HuH-7 (cell line): ENCODE results near the gene KDM6B.
"Not testable (repeated sequence)": the region's sequence is repeated elsewhere in the genome, so short reads cannot be mapped to it uniquely, and the experiment has no call there.

Source experiments
- DNase-seq: peaks from one replicate; pipeline ENCODE4 v3.0.0; 2011; ENCODE audit warnings: low spot score

The KDM6B gene

GRCh38 chr17:7833795-7834541 lies at the start of gene KDM6B:
Gene KDM6B (plus strand): TSS chr17:7834217. CDS start chr17:7845555, 11,338 bp downstream.
- DNase-seq = peak; percentile 73

DNA sequence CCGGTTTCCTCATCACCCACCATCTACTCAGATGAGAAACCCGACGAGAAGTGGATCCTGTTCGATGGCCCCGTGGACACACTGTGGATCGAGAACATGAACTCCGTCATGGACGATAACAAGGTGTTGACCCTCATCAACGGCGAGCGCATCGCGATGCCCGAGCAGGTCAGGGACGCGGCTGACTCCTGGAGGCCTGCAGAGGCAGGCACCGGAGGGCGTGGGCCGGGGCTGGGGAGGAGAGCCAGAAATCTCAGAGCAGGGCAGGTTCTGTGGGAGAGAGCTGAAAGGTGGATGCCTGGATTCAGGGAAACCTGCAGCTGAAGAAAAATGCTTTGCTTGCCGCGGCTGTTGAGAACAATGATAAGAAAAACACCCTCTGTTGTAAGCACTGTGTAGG lies 47.2 kb upstream of the KDM6B start:
- DNase-seq = no peak

GRCh38 chr17:7789131-7789530 lies 44.9 kb upstream of the KDM6B start:
- no peak for DNase-seq

DNA sequence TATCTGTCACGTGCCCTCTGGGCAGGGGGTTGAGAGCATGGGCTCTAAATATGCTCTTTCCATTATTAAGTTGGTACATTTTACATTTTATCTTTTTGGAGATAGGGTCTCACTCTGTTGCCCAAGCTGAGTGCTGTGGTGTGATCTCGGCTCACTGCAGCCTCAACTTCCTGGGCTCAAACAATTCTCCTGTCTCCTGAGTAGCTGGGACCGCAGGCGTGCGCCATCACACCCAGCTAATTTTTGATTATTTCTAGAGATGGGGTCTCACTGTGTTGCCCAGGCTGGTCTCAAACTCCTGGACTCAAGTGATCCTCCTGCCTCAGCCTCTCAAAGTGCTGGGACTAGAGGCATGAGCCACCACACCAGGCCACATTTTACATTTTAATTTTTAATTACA lies 43.9 kb upstream of the KDM6B start:
- no peak for DNase-seq

DNA sequence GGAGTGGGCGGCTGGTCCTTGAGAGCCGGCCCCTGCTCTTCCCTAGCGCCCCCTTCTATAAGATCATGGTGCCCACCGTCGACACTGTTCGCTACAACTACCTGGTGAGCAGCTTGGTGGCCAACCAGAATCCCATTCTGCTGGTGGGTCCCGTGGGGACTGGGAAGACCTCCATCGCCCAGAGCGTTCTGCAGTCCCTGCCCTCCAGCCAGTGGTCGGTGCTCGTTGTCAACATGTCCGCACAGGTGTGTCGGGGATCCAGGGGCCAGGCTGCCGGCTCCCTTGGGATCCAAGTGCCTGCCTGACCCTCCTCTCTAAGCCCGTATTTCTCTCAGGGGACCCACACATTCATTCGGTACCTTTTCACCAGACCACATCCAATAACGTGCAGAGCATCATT lies 41.4 kb upstream of the KDM6B start:
- DNase-seq = no peak

GRCh38 chr17:7794075-7794663 lies 39.8 kb upstream of the KDM6B start:
- DNase-seq = no peak

DNA sequence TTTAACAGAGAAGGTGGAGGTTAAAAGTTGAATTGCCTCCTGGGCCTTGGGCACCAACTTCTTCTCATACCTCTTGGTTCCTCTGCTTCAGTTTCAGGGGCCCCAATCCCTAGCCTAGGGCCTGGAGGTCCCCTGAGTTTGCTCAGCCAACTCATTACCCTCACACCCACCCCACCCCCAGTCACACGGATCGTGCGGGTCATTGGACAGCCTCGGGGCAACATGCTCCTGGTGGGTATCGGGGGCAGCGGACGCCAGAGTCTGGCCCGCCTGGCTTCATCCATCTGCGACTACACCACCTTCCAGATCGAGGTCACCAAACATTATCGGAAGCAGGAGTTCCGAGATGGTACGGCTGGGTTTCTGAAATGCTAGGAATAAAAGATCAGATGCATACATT lies 36.0 kb upstream of the KDM6B start:
- DNase-seq = no peak

- DNase-seq = no peak
Observed at GRCh38 chr17:7798839-7799238, 35.2 kb upstream of the KDM6B start.

GRCh38 chr17:7803981-7804380 lies 30.0 kb upstream of the KDM6B start:
- no peak for DNase-seq

GRCh38 chr17:7806587-7806986 lies 27.4 kb upstream of the KDM6B start:
- DNase-seq = no peak

DNA sequence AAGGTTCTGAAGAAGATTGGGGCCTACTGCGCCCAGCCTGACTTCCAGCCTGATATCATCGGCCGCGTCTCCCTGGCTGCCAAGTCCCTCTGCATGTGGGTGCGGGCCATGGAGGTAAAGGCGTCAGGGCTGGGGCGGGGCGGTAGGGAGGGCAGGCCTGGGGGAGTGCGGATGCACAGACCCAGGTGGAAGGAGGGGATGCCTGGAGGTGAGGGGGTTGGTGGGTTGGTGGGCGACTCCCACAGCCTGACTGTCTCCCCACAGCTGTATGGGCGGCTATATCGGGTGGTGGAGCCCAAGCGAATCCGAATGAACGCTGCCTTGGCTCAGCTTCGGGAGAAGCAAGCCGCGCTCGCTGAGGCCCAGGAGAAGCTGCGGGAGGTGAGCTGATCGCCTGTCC lies 26.8 kb upstream of the KDM6B start:
- no peak for DNase-seq

GRCh38 chr17:7809086-7809790 lies 24.8 kb upstream of the KDM6B start:
- no peak for DNase-seq

DNA sequence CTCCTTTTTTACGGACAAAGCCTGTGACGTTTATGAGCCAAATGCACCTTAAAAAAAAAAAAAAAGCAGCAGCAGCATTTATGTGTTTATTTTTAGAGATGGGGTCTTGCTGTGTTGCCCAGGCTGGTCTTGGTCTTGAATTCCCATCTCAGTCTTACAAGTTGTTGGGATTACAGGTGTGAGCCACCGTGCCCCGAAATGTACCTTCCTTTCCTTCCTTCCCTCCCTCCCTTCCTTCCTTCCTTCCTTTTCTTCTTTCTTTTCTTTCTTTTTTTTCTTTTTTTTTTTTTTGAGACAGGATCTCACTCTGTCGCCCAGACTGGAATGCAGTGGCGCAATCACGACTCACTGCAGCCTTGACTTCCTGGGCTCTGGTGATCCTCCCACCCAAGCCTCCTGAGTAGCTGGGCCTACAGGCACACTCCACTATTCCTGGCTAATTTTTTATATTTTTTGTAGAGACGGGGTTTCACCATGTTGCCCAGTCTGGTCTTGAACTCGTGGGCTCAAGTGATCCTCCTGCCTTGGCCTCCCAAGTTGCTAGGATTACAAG lies 24.1 kb upstream of the KDM6B start:
- not testable (repeated sequence) for DNase-seq

- no peak for DNase-seq
Observed at GRCh38 chr17:7811251-7811650, 22.8 kb upstream of the KDM6B start.

DNA sequence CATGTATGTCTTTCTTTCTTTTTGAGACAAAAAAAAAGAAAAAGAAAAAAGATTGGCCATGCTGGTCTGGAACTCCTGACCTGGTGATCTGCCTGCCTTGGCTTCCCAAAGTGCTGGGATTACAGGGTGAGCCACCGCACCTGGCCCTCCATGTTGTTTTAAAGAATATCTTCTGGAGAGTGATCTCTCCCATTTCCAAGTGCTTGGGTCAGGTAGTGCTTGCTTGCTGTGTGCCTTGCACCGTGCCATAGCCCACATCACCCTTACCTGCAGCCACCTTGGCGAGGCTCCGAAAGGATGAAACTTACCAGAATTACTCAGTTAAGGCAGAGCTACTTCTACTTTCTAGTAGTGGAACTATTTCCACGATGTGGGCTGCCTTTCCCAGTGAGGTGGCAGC lies 19.0 kb upstream of the KDM6B start:
- no peak for DNase-seq

- peak; percentile 40 for DNase-seq
Observed at GRCh38 chr17:7816926-7817642, 16.9 kb upstream of the KDM6B start.

DNA sequence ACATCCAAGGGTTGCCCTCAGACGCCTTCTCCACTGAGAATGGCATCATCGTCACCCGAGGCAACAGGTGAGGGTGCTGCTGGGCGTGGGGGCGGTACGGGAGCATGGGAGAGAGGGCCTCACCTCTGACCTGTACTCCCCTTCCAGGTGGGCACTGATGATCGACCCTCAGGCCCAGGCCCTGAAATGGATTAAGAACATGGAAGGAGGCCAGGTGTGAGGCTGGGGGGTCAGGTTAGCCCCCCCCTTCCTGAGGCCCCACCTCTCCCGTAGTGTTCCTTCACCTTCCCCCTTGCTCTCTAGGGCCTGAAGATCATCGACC lies 16.4 kb upstream of the KDM6B start:
- DNase-seq = no peak

GRCh38 chr17:7818026-7818425 lies 16.0 kb upstream of the KDM6B start:
- DNase-seq = no peak

GRCh38 chr17:7818746-7819645 lies 15.0 kb upstream of the KDM6B start:
- no peak for DNase-seq

DNA sequence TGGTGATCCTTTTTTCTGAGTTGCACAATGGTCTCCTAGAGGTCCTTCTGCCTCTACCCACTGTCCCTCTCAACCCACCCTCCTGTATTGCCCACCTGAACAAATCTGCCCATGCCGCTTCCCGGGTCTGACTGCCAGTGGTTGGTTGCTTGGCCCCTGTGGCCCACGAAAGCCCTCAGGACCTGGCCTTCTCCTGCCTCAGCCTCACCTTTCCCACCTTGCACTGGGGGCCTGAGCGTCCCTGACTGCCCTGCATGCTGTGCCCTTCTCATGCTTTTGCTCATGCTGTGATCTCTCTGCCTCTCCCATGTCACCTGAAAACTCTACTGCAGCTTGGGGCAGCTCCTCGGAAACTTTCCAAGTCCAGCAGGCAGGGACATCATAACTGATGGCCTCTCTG lies 13.8 kb upstream of the KDM6B start:
- DNase-seq = no peak

DNA sequence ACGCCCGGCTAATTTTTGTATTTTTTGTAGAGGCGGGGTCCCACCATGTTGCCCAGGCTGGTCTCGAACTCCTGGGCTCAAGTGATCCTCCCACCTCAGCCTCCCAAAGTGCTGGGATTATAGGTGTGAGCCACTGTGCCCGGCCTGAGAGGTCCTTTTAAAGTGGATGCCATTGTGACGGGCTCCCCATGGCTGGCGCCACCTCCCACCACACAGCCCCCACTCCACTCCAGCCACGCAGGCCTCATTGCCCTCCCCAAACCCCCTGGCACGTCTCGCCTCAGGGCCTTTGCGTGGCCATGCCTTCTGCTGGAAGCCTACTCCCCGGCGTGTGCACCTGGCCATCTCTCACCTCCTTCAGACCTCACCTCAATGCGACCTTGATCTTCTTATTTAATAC lies 11.9 kb upstream of the KDM6B start:
- DNase-seq = no peak
